Measurements from ENCODE around the gene ZCCHC3.

- TF ChIP-seq FOXM1 (IDR thresholded peaks at IDR 0.05; ENCODE audit: borderline replicate concordance) = no peak
- TF ChIP-seq LEF1 (IDR thresholded peaks at IDR 0.05; ENCODE audit: borderline replicate concordance) = no peak
- TF ChIP-seq PKNOX1 (IDR thresholded peaks at IDR 0.05) = no peak
- no peak for TF ChIP-seq FOXK2 (IDR thresholded peaks at IDR 0.05)
- no peak for TF ChIP-seq SUZ12 (IDR thresholded peaks at IDR 0.05)
- no peak for TF ChIP-seq BHLHE40 (IDR thresholded peaks at IDR 0.05; ENCODE audit: borderline replicate concordance)
Measured at GRCh38 chr20:278181-278580, 19.2 kb upstream of the ZCCHC3 start.

All from HEK293T (cell line).